Endothelial cell of umbilical vein (primary cell): Measurements from ENCODE around the gene CTTN. TPM values are rescaled to one million over a fixed set of nuclear protein-coding genes. Genes with fewer than 3 reads are reported as not detected.

Experiments
- BruUV-seq: library from RNA; stranded (reverse); fragments of 400-500 nt; replicated peaks from 2 replicates; lab custom pipeline; 2021; lab: Mats Ljungman, UMichigan
- CTCF ChIA-PET: fragments of 300-600, 350-600 bp; sonication (Branson Sonifier 250); formaldehyde crosslinking; loops from one replicate; lab custom pipeline; 2021; ENCODE audit warnings: antibody characterized with exemption, inconsistent platforms; lab: Charles Lee
- POLR2A ChIA-PET: fragments of 300-600, 350-600 bp; sonication (Branson Sonifier 250); formaldehyde crosslinking; loops from one replicate; lab custom pipeline; 2021; ENCODE audit warnings: antibody characterized with exemption, inconsistent platforms; lab: Charles Lee
- DNase-seq: peaks from one replicate; pipeline ENCODE4 v3.0.0-alpha.2; 2011; ENCODE audit warnings: low read depth, low spot score
- FAIRE-seq: peaks from 2 replicates; lab custom pipeline; 2011; peaks lifted over from hg19 to GRCh38; lab: Jason Lieb, UNC
- H2AFZ ChIP-seq: 2 replicates; pipeline ENCODE4 v1.6.0; 2012; ENCODE audit warnings: low read depth, low read length, control low read depth, inconsistent platforms
- H3K27ac ChIP-seq: 2 replicates; pipeline ENCODE4 v1.5.1; 2011; ENCODE audit warnings: low read depth, mild to moderate bottlenecking, control low read depth, low read length, moderate library complexity; ENCODE audit not compliant: insufficient read depth
- H3K27me3 ChIP-seq, 2 experiments: 2 replicates each; pipeline versions ENCODE4 v1.6.0 to v1.6.1; 2011; ENCODE audit warnings: low read length in 2 of 2, mixed read lengths in 1 of 2; ENCODE audit not compliant: control insufficient read depth in 2 of 2, insufficient read depth in 2 of 2
- H3K36me3 ChIP-seq, 2 experiments: 2 replicates in 1 of 2; 3 replicates in 1 of 2; pipeline ENCODE4 v1.5.1; 2011; ENCODE audit warnings: low read length in 2 of 2, mild to moderate bottlenecking in 1 of 2, moderate library complexity in 1 of 2; ENCODE audit not compliant: control insufficient read depth in 2 of 2, insufficient read depth in 2 of 2; ENCODE audit errors: extremely low read depth in 1 of 2
- H3K4me1 ChIP-seq: 3 replicates; pipeline ENCODE4 v1.5.1; 2011; ENCODE audit warnings: mild to moderate bottlenecking, low read length; ENCODE audit not compliant: control insufficient read depth, insufficient read depth; ENCODE audit errors: extremely low read depth
- H3K4me2 ChIP-seq: 2 replicates; pipeline ENCODE4 v1.6.1; 2011; ENCODE audit warnings: low read length, control low read depth, mixed read lengths; ENCODE audit not compliant: insufficient read depth
- H3K4me3 ChIP-seq, 3 experiments: fragments of 200-600 bp in 1 of 3; sonication (generic), shearing (Covaris generic) in 1 of 3; replicated peaks in 1 of 3; 2 replicates each; pipeline ENCODE4 v1.5.1; 2011 to 2016; ENCODE audit warnings: control low read depth in 3 of 3, low read length in 3 of 3, mild to moderate bottlenecking in 2 of 3, inconsistent platforms in 1 of 3, low read depth in 1 of 3, moderate library complexity in 1 of 3; ENCODE audit not compliant: insufficient read depth in 1 of 3
- H3K79me2 ChIP-seq: 2 replicates; pipeline ENCODE4 v1.6.0; 2012; ENCODE audit warnings: low read length, inconsistent platforms; ENCODE audit not compliant: control insufficient read depth, insufficient read depth
- H3K9ac ChIP-seq: replicated peaks from 2 replicates; pipeline ENCODE3; 2011; ENCODE audit warnings: low read length, control low read depth; ENCODE audit not compliant: insufficient read depth; ENCODE audit errors: extremely low read depth
- H3K9me1 ChIP-seq: replicated peaks from 3 replicates; pipeline ENCODE4 v1.6.0; 2011; ENCODE audit warnings: mild to moderate bottlenecking, low read length; ENCODE audit not compliant: control insufficient read depth, insufficient read depth; ENCODE audit errors: extremely low read depth
- H3K9me3 ChIP-seq: replicated peaks from 2 replicates; pipeline ENCODE4 v1.5.1; 2012; ENCODE audit warnings: low read length, inconsistent platforms; ENCODE audit not compliant: control insufficient read depth, insufficient read depth
- H4K20me1 ChIP-seq: replicated peaks from 2 replicates; pipeline ENCODE3; 2011; ENCODE audit warnings: mild to moderate bottlenecking, low read length; ENCODE audit not compliant: control insufficient read depth, insufficient read depth; ENCODE audit errors: extremely low read depth
- CTCF ChIP-seq, 2 donors: IDR thresholded peaks; 1 replicate in 1 of 2; 2 replicates in 1 of 2; pipeline ENCODE4 v1.5.1; 2011; ENCODE audit warnings: low read length in 2 of 2, mild to moderate bottlenecking in 2 of 2, moderate library complexity in 2 of 2, control low read depth in 1 of 2, inconsistent platforms in 1 of 2, low read depth in 1 of 2; ENCODE audit not compliant: insufficient read depth in 1 of 2; ENCODE audit errors: extremely low read depth in 1 of 2
- EZH2 ChIP-seq: IDR thresholded peaks from 2 replicates; pipeline ENCODE4 v1.6.1; 2012; ENCODE audit warnings: borderline replicate concordance, low read depth, mild to moderate bottlenecking, moderate library complexity, low read length, inconsistent platforms; ENCODE audit not compliant: severe bottlenecking
- FOS ChIP-seq: IDR thresholded peaks from 2 replicates; pipeline ENCODE4 v1.6.1; 2011; ENCODE audit warnings: mild to moderate bottlenecking, low read length, moderate library complexity, borderline replicate concordance; ENCODE audit not compliant: insufficient read depth
- GATA2 ChIP-seq: IDR thresholded peaks from 2 replicates; pipeline ENCODE4 v1.7.0; 2011; ENCODE audit warnings: low read depth, mild to moderate bottlenecking, moderate library complexity, mixed read lengths, low read length; ENCODE audit not compliant: insufficient read length, insufficient read depth
- JUN ChIP-seq: IDR thresholded peaks from 2 replicates; pipeline ENCODE4 v1.6.1; 2011; ENCODE audit warnings: borderline replicate concordance, low read depth; ENCODE audit not compliant: insufficient read length, insufficient read depth
- MAX ChIP-seq: IDR thresholded peaks from 2 replicates; pipeline ENCODE4 v1.6.1; 2011; ENCODE audit not compliant: insufficient read depth, insufficient read length
- MYC ChIP-seq: IDR thresholded peaks from one replicate; pipeline ENCODE4 v1.6.1; 2011; ENCODE audit warnings: mild to moderate bottlenecking, low read depth, low read length
- POLR2A ChIP-seq: IDR thresholded peaks from 2 replicates; pipeline ENCODE4 v1.6.1; 2012; ENCODE audit warnings: low read depth, mild to moderate bottlenecking, control low read depth, low read length
- POLR2AphosphoS5 ChIP-seq: IDR thresholded peaks from 2 replicates; pipeline ENCODE4 v1.6.1; 2012; ENCODE audit warnings: low read depth, mild to moderate bottlenecking, control low read depth, low read length, moderate library complexity; ENCODE audit not compliant: insufficient read depth
- dilution Hi-C: fragments of 300-500 bp; cut with MboI; formaldehyde crosslinking; loops from one replicate; pipeline ENCODE4 v1.15.0; 2019; ENCODE audit warnings: low sequenced_read_pairs; ENCODE audit not compliant: extremely low pct_ligation_motif_present
- intact Hi-C: fragments of 100-400 bp; cut with micrococcal nuclease; formaldehyde crosslinking; loops from one replicate; pipeline ENCODE4 v1.10.0; 2022
- polyA plus RNA-seq, 4 experiments: library from polyadenylated mRNA; depleted of rRNA in 3 of 4; stranded (reverse) in 3 of 4; unstranded in 1 of 4; fragments of >200 nt; gene quantifications; 2 replicates each; pipeline versions ENCODE4 v1.2.1 to v1.2.3, GENCODE V29; 2011 to 2012; ENCODE audit warnings: missing spikeins in 1 of 4
- total RNA-seq: library from RNA; stranded (reverse); gene quantifications from 2 replicates; pipeline ENCODE4 v1.2.3, GENCODE V29; 2021

Gene CTTN
- total and polyA plus RNA-seq, 2 donors (not counting 3 experiments of a cell fraction or from before 2014, with no cell fraction given) = 161 to 330 TPM

- dilution Hi-C loops (no loop called here), intact Hi-C loops (no loop called here)
- Histone ChIP-seq H3K4me3 (no peak overlapping the region), H3K36me3 (no peaks in the 10 kb centered on the region), H4K20me1 (peaks cover 3% of the 10 kb centered on the region), H3K79me2 (peaks cover 80% of the 10 kb centered on the region), H3K27ac (peak overlapping the region; percentile 65), H3K9me3 (no peaks in the 10 kb centered on the region), H3K4me2 (no peak overlapping the region), H3K9me1 (no peaks in the 10 kb centered on the region), H3K27me3 (no peaks in the 10 kb centered on the region), H3K4me1 (peaks cover 26% of the 10 kb centered on the region), H2AFZ (no peak overlapping the region), H3K9ac (no peak overlapping the region)
- CTCF ChIA-PET = interaction anchor here (0.7 kb wide), 1 partner anchor 52 kb away, joined by 3 read pairs; no protein-coding TSS in a partner anchor
- FAIRE-seq (no peak), DNase-seq (no peak)
- TF ChIP-seq MYC = no peak
- TF ChIP-seq POLR2AphosphoS5 = no peak
- no peak for TF ChIP-seq POLR2A
- TF ChIP-seq FOS = no peak
- TF ChIP-seq MAX = no peak
- no peak for TF ChIP-seq EZH2
- TF ChIP-seq GATA2 = no peak
- TF ChIP-seq CTCF (IDR thresholded peaks at IDR 0.05; ENCODE audit: extremely low read depth in 1 of 2, insufficient read depth in 1 of 2, low read depth in 1 of 2, low read length in 2 of 2) = no peak
- TF ChIP-seq JUN = no peak
- BruUV-seq = no TSS peak
- POLR2A ChIA-PET = no interaction called here
These were observed 2.3 kb downstream of the CTTN start for GRCh38 chr11:70400643-70401042.
